CD4-positive, alpha-beta T cell (primary cell): ENCODE results near the gene HTRA2. TPM values are rescaled to one million over a fixed set of nuclear protein-coding genes. Genes with fewer than 3 reads are reported as not detected.
"Not testable (repeated sequence)": the region's sequence is repeated elsewhere in the genome, so short reads cannot be mapped to it uniquely, and the experiment has no call there.

Experiments used
- ATAC-seq: fragments of 200-7000 bp; cut with Tn5 transposase; one replicate; pipeline ENCODE4 v1.10.0; 2022; ENCODE audit warnings: mild to moderate bottlenecking; ENCODE audit not compliant: poor library complexity
- CTCF ChIA-PET: fragments of 350-600 bp; sonication (Branson Sonifier 250); formaldehyde crosslinking; loops from one replicate; lab custom pipeline; 2021; ENCODE audit warnings: antibody characterized with exemption, inconsistent platforms; lab: Charles Lee
- POLR2A ChIA-PET: fragments of 350-600 bp; sonication (Branson Sonifier 250); formaldehyde crosslinking; loops from one replicate; lab custom pipeline; 2021; ENCODE audit warnings: antibody characterized with exemption, inconsistent platforms; lab: Charles Lee
- DNase-seq, 14 experiments: peaks; one replicate each; pipeline ENCODE4 v3.0.0-alpha.2; 2013 to 2020; ENCODE audit warnings: mixed read lengths in 2 of 14
- H3K27ac ChIP-seq, 2 donors: one replicate each; pipeline versions ENCODE4 v1.5.1 to v1.7.0; 2013; ENCODE audit warnings: low read length in 2 of 2, low read depth in 1 of 2, mild to moderate bottlenecking in 1 of 2
- H3K27me3 ChIP-seq, 2 experiments: 1 replicate in 1 of 2; 2 replicates in 1 of 2; pipeline versions ENCODE4 v1.6.1 to v1.7.0; 2013; ENCODE audit warnings: low read length in 2 of 2, control low read depth in 1 of 2, mild to moderate bottlenecking in 1 of 2, moderate library complexity in 1 of 2; ENCODE audit not compliant: insufficient read depth in 2 of 2, control insufficient read depth in 1 of 2
- H3K36me3 ChIP-seq: one replicate; pipeline ENCODE4 v1.6.1; 2013; ENCODE audit warnings: low read length, control low read depth; ENCODE audit not compliant: insufficient read depth
- H3K4me1 ChIP-seq: one replicate; pipeline ENCODE4 v1.6.1; 2013; ENCODE audit warnings: low read length, control low read depth; ENCODE audit not compliant: insufficient read depth
- H3K4me3 ChIP-seq: one replicate; pipeline ENCODE4 v1.5.1; 2013; ENCODE audit warnings: mild to moderate bottlenecking, low read length, moderate library complexity
- H3K9me3 ChIP-seq, 2 experiments: 1 replicate in 1 of 2; 2 replicates in 1 of 2; pipeline versions ENCODE4 v1.6.1 to v1.7.0; 2013; ENCODE audit warnings: low read length in 2 of 2, mild to moderate bottlenecking in 2 of 2, control low read depth in 1 of 2, moderate library complexity in 1 of 2; ENCODE audit not compliant: control insufficient read depth in 1 of 2, insufficient read depth in 1 of 2
- H3K27ac Mint-ChIP-seq: one replicate; pipeline ENCODE4 v1.8.0; 2020; ENCODE audit warnings: mixed read lengths
- H3K27me3 Mint-ChIP-seq: one replicate; pipeline ENCODE4 v1.8.0; 2021; ENCODE audit warnings: mixed read lengths
- H3K36me3 Mint-ChIP-seq: one replicate; pipeline ENCODE4 v1.8.0; 2021; ENCODE audit warnings: low read depth, mixed read lengths
- H3K4me1 Mint-ChIP-seq: one replicate; pipeline ENCODE4 v1.8.0; 2021; ENCODE audit warnings: low read depth, mixed read lengths
- H3K4me3 Mint-ChIP-seq: one replicate; pipeline ENCODE4 v1.8.0; 2020; ENCODE audit warnings: mild to moderate bottlenecking, mixed read lengths
- H3K9me3 Mint-ChIP-seq: one replicate; pipeline ENCODE4 v1.8.0; 2020; ENCODE audit warnings: mixed read lengths
- CTCF ChIP-seq: fragments of 200-600 bp; IDR thresholded peaks from one replicate; pipeline ENCODE4 v1.8.0; 2022; ENCODE audit warnings: antibody characterized with exemption, mild to moderate bottlenecking
- intact Hi-C, 2 experiments: fragments of 100-400 bp; cut with DNase I in 1 of 2; cut with micrococcal nuclease in 1 of 2; formaldehyde crosslinking; loops; one replicate each; pipeline versions ENCODE4 v1.15.1 to v1.9.0; 2023 to 2025; cut with DNase I, micrococcal nuclease
- total RNA-seq, 174 experiments: library from RNA in 2 of 174; stranded (reverse) in 2 of 174; gene quantifications; one replicate each; pipeline ENCODE4 v1.2.3 and lab custom pipeline; 2021 to 2026

HTRA2 gene
- total RNA-seq, 2 experiments from 2014 or later = 15.3 to 16.0 TPM

- no peak for TF ChIP-seq CTCF
- Histone ChIP-seq H3K27me3 (no peaks in the 10 kb centered on the region), H3K27ac (no peak overlapping the region), H3K4me3 (no peak overlapping the region), H3K4me1 (peaks cover 8% of the 10 kb centered on the region), H3K9me3 (peaks cover 0 to 4% of the 10 kb centered on the region in 2 experiments), H3K36me3 (peaks cover 12% of the 10 kb centered on the region)
- intact Hi-C loops = no loop called here
- H3K36me3 Mint-ChIP-seq = peaks cover 6% of the 10 kb centered on the region
- no peak for DNase-seq
- H3K27me3 Mint-ChIP-seq = peaks cover 37% of the 10 kb centered on the region
- no peak overlapping the region for H3K4me3 Mint-ChIP-seq
- POLR2A ChIA-PET = no interaction called here
- no peaks in the 10 kb centered on the region for H3K9me3 Mint-ChIP-seq
- no peak overlapping the region for H3K27ac Mint-ChIP-seq
- CTCF ChIA-PET = no interaction called here
- no peaks in the 10 kb centered on the region for H3K4me1 Mint-ChIP-seq
- no peak for ATAC-seq
Observed at GRCh38 chr2:74560591-74560990, 30.9 kb downstream of the HTRA2 start.

- CTCF ChIA-PET, H3K4me3 ChIP-seq, DNase-seq, intact Hi-C loops, ATAC-seq, H3K27me3 ChIP-seq, H3K4me1 Mint-ChIP-seq, H3K4me3 Mint-ChIP-seq, H3K9me3 Mint-ChIP-seq, H3K4me1 ChIP-seq, H3K36me3 Mint-ChIP-seq, H3K9me3 ChIP-seq, POLR2A ChIA-PET, H3K27ac Mint-ChIP-seq, H3K27ac ChIP-seq: not testable (repeated sequence)
- peaks cover 10% of the 10 kb centered on the region for H3K36me3 ChIP-seq
- peaks cover 41% of the 10 kb centered on the region for H3K27me3 Mint-ChIP-seq
Observed at GRCh38 chr2:74561022-74561421, 31.3 kb downstream of the HTRA2 start.

GRCh38 chr2:74562126-74562775 lies 32.5 kb downstream of the HTRA2 start:
- intact Hi-C loops = no loop called here
- H3K4me1 Mint-ChIP-seq = no peaks in the 10 kb centered on the region
- H3K27ac ChIP-seq = no peak overlapping the region

More at GRCh38 chr2:74562126-74562775, 32.5 kb downstream of the HTRA2 start:
- Histone ChIP-seq H3K4me1 (no peaks in the 10 kb centered on the region), H3K36me3 (no peaks in the 10 kb centered on the region), H3K4me3 (no peak overlapping the region), H3K27me3 (no peaks in the 10 kb centered on the region), H3K9me3 (no peaks in the 10 kb centered on the region)
- CTCF ChIA-PET = no interaction called here
- Mint-ChIP-seq H3K27me3 (peaks cover 49% of the 10 kb centered on the region), H3K27ac (no peak overlapping the region), H3K4me3 (no peak overlapping the region), H3K9me3 (no peaks in the 10 kb centered on the region), H3K36me3 (no peaks in the 10 kb centered on the region)
- DNase-seq = no peak
- POLR2A ChIA-PET = no interaction called here
- no peak for ATAC-seq
- TF ChIP-seq CTCF = no peak
